GM18870 (cell line): ENCODE results near the gene DOCK2.

Source experiments
- ATAC-seq: cut with Tn5 transposase; IDR thresholded peaks from one replicate; pipeline ENCODE4 v1.9.1; 2021; ENCODE audit warnings: moderate library complexity; ENCODE audit not compliant: unreplicated experiment

The DOCK2 gene

GRCh38 chr5:170025853-170026252 is 388.8 kb downstream of the DOCK2 start:
- ATAC-seq: no peak

GRCh38 chr5:170028124-170028523 is 391.0 kb downstream of the DOCK2 start:
- no peak for ATAC-seq

- no peak for ATAC-seq
Observed at GRCh38 chr5:170034231-170034630, 397.2 kb downstream of the DOCK2 start.

GRCh38 chr5:170038241-170038640 is 401.2 kb downstream of the DOCK2 start:
- no peak for ATAC-seq

- ATAC-seq: no peak
Observed at GRCh38 chr5:170039830-170040229, 402.8 kb downstream of the DOCK2 start.

GRCh38 chr5:170046241-170046640 is 409.2 kb downstream of the DOCK2 start:
- ATAC-seq: no peak

GRCh38 chr5:170049713-170050112 is 412.6 kb downstream of the DOCK2 start:
- ATAC-seq: no peak

- ATAC-seq: no peak
Observed at GRCh38 chr5:170053896-170054295, 416.8 kb downstream of the DOCK2 start.

- no peak for ATAC-seq
Observed at GRCh38 chr5:170055606-170056005, 418.5 kb downstream of the DOCK2 start.

GRCh38 chr5:170056561-170057267 is 419.6 kb downstream of the DOCK2 start:
- ATAC-seq: no peak

GRCh38 chr5:170057311-170057710 is 420.2 kb downstream of the DOCK2 start:
- ATAC-seq: no peak

- ATAC-seq: no peak
Observed at GRCh38 chr5:170059221-170059620, 422.1 kb downstream of the DOCK2 start.

- no peak for ATAC-seq
Observed at GRCh38 chr5:170067152-170067551, 430.1 kb downstream of the DOCK2 start.

GRCh38 chr5:170067574-170068170 is 430.6 kb downstream of the DOCK2 start:
- no peak for ATAC-seq

- ATAC-seq: no peak
Observed at GRCh38 chr5:170069512-170069911, 432.4 kb downstream of the DOCK2 start.

GRCh38 chr5:170070556-170071412 is 433.7 kb downstream of the DOCK2 start:
- ATAC-seq: no peak

GRCh38 chr5:170071748-170072147 is 434.7 kb downstream of the DOCK2 start:
- no peak for ATAC-seq

- ATAC-seq: no peak
Observed at GRCh38 chr5:170075696-170076095, 438.6 kb downstream of the DOCK2 start.

- ATAC-seq: no peak
Observed at GRCh38 chr5:170076211-170076610, 439.1 kb downstream of the DOCK2 start.

GRCh38 chr5:170076739-170077138 is 439.7 kb downstream of the DOCK2 start:
- no peak for ATAC-seq

- no peak for ATAC-seq
Observed at GRCh38 chr5:170077526-170077925, 440.5 kb downstream of the DOCK2 start.

GRCh38 chr5:170078458-170078857 is 441.4 kb downstream of the DOCK2 start:
- no peak for ATAC-seq
